ENCODE results near the gene ZP2.

ZP2 gene

DNA sequence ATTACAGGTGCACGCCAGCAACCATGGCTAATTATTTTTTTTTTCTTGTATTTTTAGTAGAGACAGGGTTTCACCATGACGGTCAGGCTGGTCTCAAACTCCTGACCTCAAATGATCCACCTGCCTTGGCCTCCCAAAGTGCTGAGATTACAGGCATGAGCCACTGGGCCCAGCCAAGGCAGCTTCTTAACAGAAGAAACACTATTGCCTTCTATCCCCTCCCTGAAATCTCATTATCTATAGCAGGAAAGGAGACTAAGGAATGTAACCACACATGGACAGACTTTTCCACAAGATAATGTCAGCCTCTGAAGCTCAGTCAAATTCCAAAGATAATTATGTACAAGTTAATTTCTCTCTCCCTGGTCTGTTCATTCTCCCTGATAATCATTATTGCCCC is 5.7 kb upstream of the ZP2 start:
- no peak for DNase-seq (ENCODE audit: low read depth)
- no peak overlapping the region for H3K4me3 ChIP-seq (ENCODE audit: low read depth, low read length)
- TF ChIP-seq MAX (IDR thresholded peaks at IDR 0.05; ENCODE audit: low read depth, low read length) = no peak

DNA sequence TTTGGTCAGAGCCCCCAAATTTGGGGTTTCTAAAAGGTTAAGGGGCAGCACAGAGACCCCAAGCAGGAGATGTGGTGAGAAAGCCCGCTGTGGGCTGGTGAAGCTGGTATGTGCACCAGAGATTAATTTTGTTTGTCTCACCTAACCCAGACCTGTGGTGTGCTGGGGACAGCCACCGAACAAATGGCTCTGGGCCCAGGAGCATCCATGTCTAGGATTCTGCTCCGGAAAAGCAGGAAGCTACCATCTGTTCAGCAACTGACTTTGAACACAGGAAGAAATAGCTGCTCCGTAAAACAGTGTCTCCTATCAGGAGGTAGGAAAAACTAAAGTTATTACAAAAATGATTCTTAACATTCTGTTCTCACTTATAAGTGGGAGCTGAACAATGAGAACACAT is 2.7 kb upstream of the ZP2 start:
- no peak overlapping the region for H3K4me3 ChIP-seq (ENCODE audit: low read depth, low read length)
- DNase-seq (ENCODE audit: low read depth) = no peak
- TF ChIP-seq CTCF (IDR thresholded peaks at IDR 0.05; ENCODE audit: low read depth, low read length) = no peak
- TF ChIP-seq MAX (IDR thresholded peaks at IDR 0.05; ENCODE audit: low read depth, low read length) = no peak
- no peak for TF ChIP-seq MYC (IDR thresholded peaks at IDR 0.05; ENCODE audit: low read depth, low read length)
- no peak for TF ChIP-seq POLR2A (IDR thresholded peaks at IDR 0.05; ENCODE audit: extremely low read depth, insufficient read length)

DNA sequence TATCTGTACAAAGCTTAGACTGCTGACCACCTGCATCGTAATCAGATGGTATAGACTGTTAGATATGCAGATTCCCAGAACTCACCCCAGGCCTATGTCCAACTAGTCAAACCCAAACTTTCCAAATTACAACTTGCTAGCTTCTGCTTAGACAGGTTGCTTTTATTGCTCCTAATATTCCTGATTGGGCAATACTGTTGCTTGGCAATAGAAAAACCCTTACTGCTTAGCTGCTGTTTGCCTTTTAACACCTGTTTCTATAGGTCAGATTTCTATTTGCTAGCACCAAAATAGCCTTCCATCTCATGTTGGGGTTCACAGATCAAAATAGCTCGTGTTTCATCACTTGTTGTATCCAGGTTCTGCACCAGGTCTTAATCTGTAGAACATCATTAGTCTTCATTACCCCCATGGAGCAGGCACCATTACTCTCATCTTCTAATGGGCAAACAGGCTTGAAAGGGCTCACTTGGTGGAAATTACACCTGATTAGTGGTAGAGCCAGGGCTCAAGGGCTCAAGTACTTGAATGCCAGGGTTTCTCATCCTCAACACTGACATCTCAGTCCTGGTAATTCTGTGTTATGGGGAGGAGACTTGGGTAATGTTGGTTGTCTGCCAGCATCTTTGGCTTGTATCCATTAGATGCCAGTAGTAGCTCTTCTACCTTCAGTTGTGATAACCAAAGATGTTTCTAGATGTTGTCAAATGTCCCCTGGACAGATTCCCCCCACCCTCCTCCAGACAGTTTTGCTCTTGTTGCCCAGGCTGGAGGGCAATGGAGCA is 2.7 kb downstream of the ZP2 start:
- H3K4me3 ChIP-seq (ENCODE audit: low read depth, low read length) = no peak overlapping the region
- DNase-seq (ENCODE audit: low read depth) = no peak
- TF ChIP-seq MAX (IDR thresholded peaks at IDR 0.05; ENCODE audit: low read depth, low read length) (no peak), CTCF (IDR thresholded peaks at IDR 0.05; ENCODE audit: low read depth, low read length) (no peak), MYC (IDR thresholded peaks at IDR 0.05; ENCODE audit: low read depth, low read length) (no peak), POLR2A (IDR thresholded peaks at IDR 0.05; ENCODE audit: extremely low read depth, insufficient read length) (no peak)

- no peak for DNase-seq (ENCODE audit: low read depth)
- no peak for TF ChIP-seq POLR2A (IDR thresholded peaks at IDR 0.05; ENCODE audit: extremely low read depth, insufficient read length)
- no peak for TF ChIP-seq CTCF (IDR thresholded peaks at IDR 0.05; ENCODE audit: low read depth, low read length)
- TF ChIP-seq MAX (IDR thresholded peaks at IDR 0.05; ENCODE audit: low read depth, low read length) = no peak
- no peak for TF ChIP-seq MYC (IDR thresholded peaks at IDR 0.05; ENCODE audit: low read depth, low read length)
- H3K4me3 ChIP-seq (ENCODE audit: low read depth, low read length) = no peak overlapping the region
These were observed 4.8 kb downstream of the ZP2 start for GRCh38 chr16:21206550-21206949.

GRCh38 chr16:21205303-21205702 is 6.1 kb downstream of the ZP2 start:
- TF ChIP-seq CTCF (IDR thresholded peaks at IDR 0.05; ENCODE audit: low read depth, low read length) (no peak), MAX (IDR thresholded peaks at IDR 0.05; ENCODE audit: low read depth, low read length) (no peak), MYC (IDR thresholded peaks at IDR 0.05; ENCODE audit: low read depth, low read length) (no peak), POLR2A (IDR thresholded peaks at IDR 0.05; ENCODE audit: extremely low read depth, insufficient read length) (no peak)
- DNase-seq (ENCODE audit: low read depth) = no peak
- H3K4me3 ChIP-seq (ENCODE audit: low read depth, low read length) = no peak overlapping the region

DNA sequence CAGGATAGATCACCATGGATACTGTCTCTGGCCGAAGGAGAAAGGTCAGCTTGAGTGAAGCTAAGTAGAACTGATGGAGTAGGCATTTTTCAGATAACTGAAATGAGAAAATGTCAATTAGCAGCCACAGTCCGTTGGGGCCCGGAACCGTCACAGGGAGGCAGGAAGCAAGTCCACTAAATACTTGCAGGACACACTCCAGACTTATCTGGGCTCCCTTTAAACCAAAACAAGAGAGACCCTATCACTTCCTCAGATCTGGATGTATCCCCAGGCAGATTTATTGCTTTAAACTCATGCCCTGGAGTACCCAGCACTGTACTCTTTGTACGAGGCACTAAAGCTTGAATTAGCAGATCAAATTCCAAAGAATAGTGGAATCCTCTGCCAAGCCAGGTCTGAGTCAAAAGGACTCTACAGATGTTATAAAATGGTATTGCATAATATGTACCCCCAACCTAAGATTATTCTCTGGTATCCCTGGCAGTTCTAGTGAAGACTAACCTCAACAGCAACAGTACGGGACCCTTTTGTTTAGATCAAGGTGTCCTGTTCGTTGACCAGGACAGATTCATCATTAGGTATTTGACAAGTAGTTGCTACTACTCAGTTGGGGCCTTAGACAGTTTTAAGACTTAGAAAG is 8.1 kb downstream of the ZP2 start:
- TF ChIP-seq MAX (IDR thresholded peaks at IDR 0.05; ENCODE audit: low read depth, low read length) (no peak), POLR2A (IDR thresholded peaks at IDR 0.05; ENCODE audit: extremely low read depth, insufficient read length) (no peak), MYC (IDR thresholded peaks at IDR 0.05; ENCODE audit: low read depth, low read length) (no peak), CTCF (IDR thresholded peaks at IDR 0.05; ENCODE audit: low read depth, low read length) (no peak)
- H3K4me3 ChIP-seq (ENCODE audit: low read depth, low read length) = no peak overlapping the region
- no peak for DNase-seq (ENCODE audit: low read depth)
